ENCODE results near the gene PLSCR2. TPM values are rescaled to one million over a fixed set of nuclear protein-coding genes. Genes with fewer than 3 reads are reported as not detected.

PLSCR2 gene, protein sequence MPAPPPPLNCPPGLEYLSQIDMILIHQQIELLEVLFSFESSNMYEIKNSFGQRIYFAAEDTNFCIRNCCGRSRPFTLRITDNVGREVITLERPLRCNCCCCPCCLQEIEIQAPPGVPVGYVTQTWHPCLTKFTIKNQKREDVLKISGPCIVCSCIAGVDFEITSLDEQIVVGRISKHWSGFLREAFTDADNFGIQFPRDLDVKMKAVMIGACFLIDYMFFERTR
- total RNA-seq (0.54 and 0.61 TPM in 2 replicates), polyA plus RNA-seq (0.15 TPM in 1 of 2 replicates, not detected in the other), polyA minus RNA-seq (not detected in 2 replicates)
- total RNA-seq (2013): 0.21 TPM

DNA sequence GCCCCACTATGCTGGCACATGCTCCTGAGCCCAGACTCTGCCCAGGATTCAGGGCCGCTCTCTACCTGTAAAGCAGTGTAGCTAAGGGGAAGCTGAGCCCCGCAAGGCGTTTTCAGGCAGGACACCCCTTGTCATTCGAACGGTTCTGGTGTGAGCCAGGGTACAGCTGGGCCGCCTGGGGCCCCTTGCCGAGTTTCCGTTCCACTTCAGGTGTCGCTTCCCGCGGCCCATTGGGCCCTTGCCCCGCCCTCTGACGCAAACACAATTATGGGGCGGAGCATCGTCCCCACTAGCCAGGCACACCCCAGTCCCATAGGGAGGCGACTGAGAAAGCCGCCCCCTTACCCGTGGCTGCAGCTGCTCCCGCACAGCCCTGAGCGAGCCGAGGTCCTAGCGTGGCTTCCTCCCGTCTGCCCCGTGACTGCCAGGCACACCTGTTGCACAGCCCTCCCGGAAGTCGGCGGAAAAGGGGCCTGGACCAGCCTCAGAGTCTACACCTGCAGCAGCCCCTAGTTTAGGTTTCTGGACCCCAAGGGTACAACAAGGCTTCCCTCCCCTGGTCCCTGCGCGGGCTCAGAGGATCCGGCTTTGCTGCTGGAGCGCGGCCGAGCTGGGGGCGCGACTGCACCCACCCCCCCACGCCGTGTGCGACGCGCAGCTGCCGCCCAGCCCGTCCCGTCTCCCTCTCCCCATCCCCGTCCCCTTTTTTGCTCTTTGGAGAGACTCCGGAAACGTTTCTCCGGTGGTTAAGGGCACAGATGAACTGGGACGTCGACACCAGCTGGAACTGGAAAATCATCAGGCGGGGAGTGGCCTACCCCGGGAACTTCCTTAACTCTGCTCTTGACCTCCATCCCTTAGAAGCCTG lies at the start of gene PLSCR2:
PLSCR2 (minus strand) TSS at position 412 of the 868 bp plus-strand sequence. CDS start 9,657 bp downstream, outside the sequence.
- intact Hi-C loops (cut with micrococcal nuclease): loop anchor here (1.0 kb wide), 1 partner anchor 75 kb away; the partner anchor contains the start of gene PLSCR1
- no peaks in the 10 kb centered on the region for H3K27me3 Mint-ChIP-seq
- Histone ChIP-seq H3K4me1 (ENCODE audit: control insufficient read depth in 2 of 2, insufficient read depth in 2 of 2, low read length in 2 of 2) (peaks cover 4 to 13% of the 10 kb centered on the region in 2 donors), H3K9ac (ENCODE audit: low read length) (peak within 1 kb of the TSS; percentile 77), H4K20me1 (ENCODE audit: control insufficient read depth, insufficient read depth, low read length, poor library complexity, severe bottlenecking) (no peaks in the 10 kb centered on the region), H3K9me3 (ENCODE audit: control extremely low read depth in 1 of 3, control insufficient read depth in 2 of 3, insufficient read depth in 1 of 3, low read length in 2 of 3) (peaks cover 0 to 3% (median 0%) of the 10 kb centered on the region in 3 donors), H3K4me2 (replicated peaks; ENCODE audit: low read depth, low read length, poor library complexity, severe bottlenecking) (peak within 1 kb of the TSS; percentile 97), H3K79me2 (ENCODE audit: control insufficient read depth, insufficient read depth, low read length) (no peaks in the 10 kb centered on the region), H3K36me3 (replicated peaks in 1 of 2; ENCODE audit: control extremely low read depth in 1 of 2, control insufficient read depth in 1 of 2, extremely low read depth in 1 of 2, insufficient read depth in 2 of 2, low read length in 1 of 2) (no peaks in the 10 kb centered on the region), H2AFZ (ENCODE audit: insufficient read depth, low read depth, low read length, poor library complexity, severe bottlenecking) (peak within 1 kb of the TSS; percentile 87), H3K4me3 (ENCODE audit: control extremely low read depth in 1 of 5, extremely low read depth in 1 of 5, insufficient read depth in 1 of 5, low read depth in 2 of 5, low read length in 4 of 5) (peak within 1 kb of the TSS in 4 of 5 experiments; percentile 61 to 73 (median 68)), H3K27ac (ENCODE audit: low read length in 2 of 2) (peak within 1 kb of the TSS; percentile 70 to 85), H3K27me3 (replicated peaks in 1 of 4; ENCODE audit: control extremely low read depth in 1 of 4, control insufficient read depth in 3 of 4, insufficient read depth in 4 of 4, low read length in 3 of 4) (no peaks in the 10 kb centered on the region)
- peaks cover 17% of the 10 kb centered on the region for H3K4me1 Mint-ChIP-seq
- CTCF ChIA-PET: interaction anchor here (1.6 kb wide), 1 partner anchor 108 kb away, joined by 6 read pairs; no protein-coding TSS in a partner anchor
- WGBS (ENCODE audit: insufficient coverage): 3% methylated on average over 49 of the region's 51 CpGs
- DNase-seq: peak; percentile 91
- no peak for TF ChIP-seq EZH2 (IDR thresholded peaks at IDR 0.05; ENCODE audit: borderline replicate concordance, insufficient read depth, low read depth, low read length, poor library complexity, severe bottlenecking)
- TF ChIP-seq, protein P1, sequence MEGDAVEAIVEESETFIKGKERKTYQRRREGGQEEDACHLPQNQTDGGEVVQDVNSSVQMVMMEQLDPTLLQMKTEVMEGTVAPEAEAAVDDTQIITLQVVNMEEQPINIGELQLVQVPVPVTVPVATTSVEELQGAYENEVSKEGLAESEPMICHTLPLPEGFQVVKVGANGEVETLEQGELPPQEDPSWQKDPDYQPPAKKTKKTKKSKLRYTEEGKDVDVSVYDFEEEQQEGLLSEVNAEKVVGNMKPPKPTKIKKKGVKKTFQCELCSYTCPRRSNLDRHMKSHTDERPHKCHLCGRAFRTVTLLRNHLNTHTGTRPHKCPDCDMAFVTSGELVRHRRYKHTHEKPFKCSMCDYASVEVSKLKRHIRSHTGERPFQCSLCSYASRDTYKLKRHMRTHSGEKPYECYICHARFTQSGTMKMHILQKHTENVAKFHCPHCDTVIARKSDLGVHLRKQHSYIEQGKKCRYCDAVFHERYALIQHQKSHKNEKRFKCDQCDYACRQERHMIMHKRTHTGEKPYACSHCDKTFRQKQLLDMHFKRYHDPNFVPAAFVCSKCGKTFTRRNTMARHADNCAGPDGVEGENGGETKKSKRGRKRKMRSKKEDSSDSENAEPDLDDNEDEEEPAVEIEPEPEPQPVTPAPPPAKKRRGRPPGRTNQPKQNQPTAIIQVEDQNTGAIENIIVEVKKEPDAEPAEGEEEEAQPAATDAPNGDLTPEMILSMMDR (IDR thresholded peaks at IDR 0.05): no peak
- peak; percentile 98 for ATAC-seq (ENCODE audit: low read depth)
- H3K27ac Mint-ChIP-seq: peak within 1 kb of the TSS; percentile 91
- POLR2A ChIA-PET: interaction anchor here (1.5 kb wide), 1 partner anchor 75 kb away, joined by 9 read pairs; the partner anchor contains the start of gene PLSCR1
- H3K9me3 Mint-ChIP-seq (ENCODE audit: insufficient read depth): no peaks in the 10 kb centered on the region
- peak within 1 kb of the TSS; percentile 89 for H3K4me3 Mint-ChIP-seq
